WTC11 (cell line): ENCODE data around the gene HPSE. TPM values are rescaled to one million over a fixed set of nuclear protein-coding genes. Genes with fewer than 3 reads are reported as not detected.

Source experiments
- ATAC-seq: fragments of 200-7000 bp; cut with Tn5 transposase; 2 replicates; pipeline ENCODE4 v1.10.0; 2021; ENCODE audit warnings: mild to moderate bottlenecking, moderate library complexity
- CTCF ChIA-PET: fragments of 300-600 bp; sonication (Branson Sonifier 250); formaldehyde crosslinking; loops from one replicate; lab custom pipeline; 2021; ENCODE audit warnings: antibody characterized with exemption; lab: Charles Lee
- POLR2A ChIA-PET: fragments of 350-600 bp; sonication (Branson Sonifier 250); formaldehyde crosslinking; loops from one replicate; lab custom pipeline; 2021; ENCODE audit warnings: antibody characterized with exemption; lab: Charles Lee
- DNase-seq: peaks from one replicate; pipeline ENCODE4 v3.0.0; 2021; ENCODE audit warnings: low spot score
- H3K27ac Mint-ChIP-seq: 2 replicates; pipeline ENCODE4 v1.8.0; 2021; ENCODE audit warnings: mixed read lengths
- H3K27me3 Mint-ChIP-seq: 2 replicates; pipeline ENCODE4 v1.8.0; 2021; ENCODE audit warnings: low read depth, mild to moderate bottlenecking, moderate library complexity, mixed read lengths
- H3K36me3 Mint-ChIP-seq: 2 replicates; pipeline ENCODE4 v1.8.0; 2021; ENCODE audit warnings: mixed read lengths
- H3K4me1 Mint-ChIP-seq: 2 replicates; pipeline ENCODE4 v1.8.0; 2022; ENCODE audit warnings: mixed read lengths
- H3K4me3 Mint-ChIP-seq: 2 replicates; pipeline ENCODE4 v1.8.0; 2021; ENCODE audit warnings: mild to moderate bottlenecking, moderate library complexity, mixed read lengths
- H3K9me3 Mint-ChIP-seq: 2 replicates; pipeline ENCODE4 v1.8.0; 2021; ENCODE audit warnings: mixed read lengths
- ATF2 ChIP-seq: sonication (generic); formaldehyde crosslinking; IDR thresholded peaks from 2 replicates; pipeline ENCODE4 v1.8.1; 2022; ENCODE audit warnings: low read depth, missing genetic modification reagents, borderline replicate concordance
- CBFB ChIP-seq: sonication (generic); formaldehyde crosslinking; IDR thresholded peaks from 2 replicates; pipeline ENCODE4 v1.8.1; 2022; ENCODE audit warnings: mild to moderate bottlenecking, low read depth, missing genetic modification reagents
- CREB1 ChIP-seq: sonication (generic); formaldehyde crosslinking; IDR thresholded peaks from 2 replicates; pipeline ENCODE4 v1.8.0; 2023; ENCODE audit warnings: mild to moderate bottlenecking, missing genetic modification reagents
- CREM ChIP-seq: sonication (generic); formaldehyde crosslinking; IDR thresholded peaks from 2 replicates; pipeline ENCODE4 v1.8.1; 2022; ENCODE audit warnings: mild to moderate bottlenecking, missing genetic modification reagents, moderate library complexity
- CTCF ChIP-seq: fragments of 200-600 bp; IDR thresholded peaks from 2 replicates; pipeline ENCODE4 v1.8.0; 2022; ENCODE audit warnings: antibody characterized with exemption
- HMGA2 ChIP-seq: fragments of 250-450 bp; sonication (Bioruptor Pico); IDR thresholded peaks from 2 replicates; pipeline ENCODE4 v1.4.0; 2021; ENCODE audit warnings: mild to moderate bottlenecking, moderate library complexity
- NFATC4 ChIP-seq: fragments of 250-450 bp; sonication (Bioruptor Pico); IDR thresholded peaks from 2 replicates; pipeline ENCODE4 v1.9.0; 2021; ENCODE audit warnings: mild to moderate bottlenecking
- NFYB ChIP-seq: sonication (generic); formaldehyde crosslinking; conservative IDR thresholded peaks from 2 replicates; pipeline ENCODE4 v1.8.0; 2022; ENCODE audit warnings: low read depth, missing genetic modification reagents
- NR1H2 ChIP-seq: sonication (generic); formaldehyde crosslinking; IDR thresholded peaks from 2 replicates; pipeline ENCODE4 v1.9.0; 2021; ENCODE audit warnings: mild to moderate bottlenecking, moderate library complexity, missing genetic modification reagents
- NR3C1 ChIP-seq: sonication (generic); formaldehyde crosslinking; conservative IDR thresholded peaks from 2 replicates; pipeline ENCODE4 v1.8.1; 2023; ENCODE audit warnings: low read depth, mild to moderate bottlenecking, missing genetic modification reagents
- SMAD4 ChIP-seq: sonication (generic); formaldehyde crosslinking; IDR thresholded peaks from 2 replicates; pipeline ENCODE4 v1.8.0; 2022; ENCODE audit warnings: mild to moderate bottlenecking, missing genetic modification reagents
- SP1 ChIP-seq: sonication (generic); formaldehyde crosslinking; conservative IDR thresholded peaks from 2 replicates; pipeline ENCODE4 v1.8.1; 2022; ENCODE audit warnings: missing genetic modification reagents
- STAT6 ChIP-seq: sonication (generic); formaldehyde crosslinking; conservative IDR thresholded peaks from 2 replicates; pipeline ENCODE4 v1.8.1; 2023; ENCODE audit warnings: mild to moderate bottlenecking, low read depth, missing genetic modification reagents, moderate library complexity
- TCF7 ChIP-seq: sonication (generic); formaldehyde crosslinking; IDR thresholded peaks from 2 replicates; pipeline ENCODE4 v1.8.0; 2022; ENCODE audit warnings: mild to moderate bottlenecking, low read depth, missing genetic modification reagents, moderate library complexity
- ZBTB43 ChIP-seq: sonication (generic); formaldehyde crosslinking; IDR thresholded peaks from 2 replicates; pipeline ENCODE4 v1.8.1; 2023; ENCODE audit warnings: mild to moderate bottlenecking, missing genetic modification reagents
- ZNF219 ChIP-seq: sonication (generic); formaldehyde crosslinking; IDR thresholded peaks from 2 replicates; pipeline ENCODE4 v1.8.0; 2023; ENCODE audit warnings: missing genetic modification reagents, mild to moderate bottlenecking, borderline replicate concordance
- ZNF281 ChIP-seq: sonication (generic); formaldehyde crosslinking; IDR thresholded peaks from 2 replicates; pipeline ENCODE4 v1.8.0; 2023; ENCODE audit warnings: mild to moderate bottlenecking, missing genetic modification reagents
- ZNF317 ChIP-seq: sonication (generic); formaldehyde crosslinking; IDR thresholded peaks from 2 replicates; pipeline ENCODE4 v1.8.1; 2023; ENCODE audit warnings: low read depth, mild to moderate bottlenecking, moderate library complexity, missing genetic modification reagents, borderline replicate concordance
- ZNF532 ChIP-seq: fragments of 250-450 bp; sonication (Bioruptor Pico); IDR thresholded peaks from 2 replicates; pipeline ENCODE4 v1.9.0; 2021; ENCODE audit warnings: mild to moderate bottlenecking, borderline replicate concordance
- ZSCAN18 ChIP-seq: fragments of 250-450 bp; sonication (Bioruptor Pico); IDR thresholded peaks from 2 replicates; pipeline ENCODE4 v2.1.2; 2022; ENCODE audit warnings: mild to moderate bottlenecking, moderate library complexity
- total RNA-seq: library from RNA; stranded (reverse); gene quantifications from 3 replicates; pipeline ENCODE4 v1.2.3, GENCODE V29; 2021

Gene HPSE
- total RNA-seq, 1 experiment from 2014 or later, result 3.0 TPM

GRCh38 chr4:83320548-83320947, 14.1 kb downstream of the HPSE start:
- Mint-ChIP-seq H3K36me3 (no peaks in the 10 kb centered on the region), H3K4me1 (no peaks in the 10 kb centered on the region), H3K9me3 (no peaks in the 10 kb centered on the region), H3K4me3 (no peak overlapping the region), H3K27me3 (no peaks in the 10 kb centered on the region; the same call in 1 of the 2 replicates), H3K27ac (no peak overlapping the region)
- no peak for DNase-seq
- ChIA-PET POLR2A (interaction anchor here (0.6 kb wide), 1 partner anchor 36 kb away, joined by 3 read pairs; the partner anchor contains the start of gene COQ2), CTCF (no interaction called here)
- ATAC-seq, result no peak
- no peak for TF ChIP-seq NR1H2 (CRISPR knock-in tag)
- no peak for TF ChIP-seq ATF2
- TF ChIP-seq CREB1 (CRISPR knock-in tag), result no peak
- no peak for TF ChIP-seq CBFB (CRISPR knock-in tag)
- no peak for TF ChIP-seq HMGA2 (CRISPR knock-in tag)
- no peak for TF ChIP-seq NFYB
- TF ChIP-seq NR3C1, result no peak
- TF ChIP-seq TCF7 (CRISPR knock-in tag), result no peak
- TF ChIP-seq STAT6 (CRISPR knock-in tag), result no peak
- TF ChIP-seq ZNF281 (CRISPR knock-in tag), result no peak
- TF ChIP-seq CREM (CRISPR knock-in tag), result no peak
- TF ChIP-seq ZNF317 (CRISPR knock-in tag), result no peak
- no peak for TF ChIP-seq ZSCAN18 (CRISPR knock-in tag)
- TF ChIP-seq ZBTB43 (CRISPR knock-in tag), result no peak
- TF ChIP-seq SP1, result no peak
- TF ChIP-seq ZNF532, result no peak
- TF ChIP-seq CTCF, result no peak
- TF ChIP-seq SMAD4 (CRISPR knock-in tag), result no peak
- no peak for TF ChIP-seq ZNF219 (CRISPR knock-in tag)
- TF ChIP-seq NFATC4 (CRISPR knock-in tag), result no peak
